ENCODE data around the gene RAB39B.

GRCh38 chrX:155246748-155247147, 17.5 kb downstream of the RAB39B start:
- no peak for TF ChIP-seq CTCF (IDR thresholded peaks at IDR 0.05 in 4 of 5, conservative IDR thresholded peaks at IDR 0.05 in 1 of 5)
- TF ChIP-seq POLR2A (IDR thresholded peaks at IDR 0.05): no peak

Data from gastrocnemius medialis (tissue), 4 donors.